Skeletal muscle satellite cell (primary cell): ENCODE data around the gene SRSF7.
"Not testable (repeated sequence)": the region's sequence is repeated elsewhere in the genome, so short reads cannot be mapped to it uniquely, and the experiment has no call there.

Source experiments
- H3K27me3 ChIP-seq: 2 replicates; pipeline ENCODE4 v1.7.0; 2013; ENCODE audit warnings: low read length; ENCODE audit not compliant: control insufficient read depth, insufficient read depth
- H3K36me3 ChIP-seq: 2 replicates; pipeline ENCODE4 v1.7.0; 2013; ENCODE audit warnings: mild to moderate bottlenecking, control low read depth, low read length; ENCODE audit not compliant: insufficient read depth
- H3K4me1 ChIP-seq: 2 replicates; pipeline ENCODE4 v1.7.0; 2013; ENCODE audit warnings: low read length; ENCODE audit not compliant: control insufficient read depth, insufficient read depth
- H3K4me2 ChIP-seq: 2 replicates; pipeline ENCODE4 v1.7.0; 2013; ENCODE audit warnings: mild to moderate bottlenecking, low read length
- H3K4me3 ChIP-seq: 2 replicates; pipeline ENCODE4 v1.7.0; 2013; ENCODE audit warnings: low read length
- H3K9ac ChIP-seq: 2 replicates; pipeline ENCODE4 v1.7.0; 2013; ENCODE audit warnings: mild to moderate bottlenecking, low read depth, low read length, moderate library complexity
- H3K9me3 ChIP-seq: replicated peaks from 2 replicates; pipeline ENCODE4 v1.7.0; 2013; ENCODE audit warnings: mild to moderate bottlenecking, control low read depth, low read length

Gene SRSF7

DNA sequence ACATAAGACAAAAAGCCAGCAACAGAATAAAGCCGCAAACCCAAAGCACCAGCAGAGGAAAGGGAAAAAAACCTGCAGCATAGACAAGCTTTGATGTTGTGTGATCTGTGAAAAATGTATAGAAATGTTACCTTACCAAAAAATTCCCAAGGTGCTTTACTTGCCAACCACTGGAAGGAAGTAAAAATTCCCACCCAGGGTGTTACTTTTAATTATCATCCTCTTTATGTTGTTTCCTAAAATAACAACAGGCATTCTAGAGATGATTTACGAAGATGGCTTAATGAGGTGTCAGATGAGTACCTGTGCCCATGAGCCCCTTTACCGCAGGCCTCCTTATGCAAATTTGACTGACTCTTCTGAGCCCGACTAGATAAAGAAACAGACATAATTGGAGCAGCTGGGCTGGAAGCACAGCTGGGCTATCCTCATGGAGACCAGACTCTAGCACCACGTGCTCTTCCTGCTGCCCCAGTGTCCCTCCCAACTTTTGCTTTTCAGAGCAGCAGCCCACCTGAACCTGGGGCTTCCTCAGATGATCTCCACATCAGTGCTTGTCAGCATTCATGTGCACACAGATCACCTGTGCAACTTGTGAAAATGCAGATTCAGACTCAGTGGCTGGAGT, 41.5 kb downstream of the SRSF7 start:
- Histone ChIP-seq H3K4me2 (no peak overlapping the region), H3K9me3 (no peaks in the 10 kb centered on the region), H3K9ac (no peak overlapping the region), H3K27me3 (no peaks in the 10 kb centered on the region), H3K4me1 (no peaks in the 10 kb centered on the region), H3K4me3 (no peak overlapping the region), H3K36me3 (no peaks in the 10 kb centered on the region)

DNA sequence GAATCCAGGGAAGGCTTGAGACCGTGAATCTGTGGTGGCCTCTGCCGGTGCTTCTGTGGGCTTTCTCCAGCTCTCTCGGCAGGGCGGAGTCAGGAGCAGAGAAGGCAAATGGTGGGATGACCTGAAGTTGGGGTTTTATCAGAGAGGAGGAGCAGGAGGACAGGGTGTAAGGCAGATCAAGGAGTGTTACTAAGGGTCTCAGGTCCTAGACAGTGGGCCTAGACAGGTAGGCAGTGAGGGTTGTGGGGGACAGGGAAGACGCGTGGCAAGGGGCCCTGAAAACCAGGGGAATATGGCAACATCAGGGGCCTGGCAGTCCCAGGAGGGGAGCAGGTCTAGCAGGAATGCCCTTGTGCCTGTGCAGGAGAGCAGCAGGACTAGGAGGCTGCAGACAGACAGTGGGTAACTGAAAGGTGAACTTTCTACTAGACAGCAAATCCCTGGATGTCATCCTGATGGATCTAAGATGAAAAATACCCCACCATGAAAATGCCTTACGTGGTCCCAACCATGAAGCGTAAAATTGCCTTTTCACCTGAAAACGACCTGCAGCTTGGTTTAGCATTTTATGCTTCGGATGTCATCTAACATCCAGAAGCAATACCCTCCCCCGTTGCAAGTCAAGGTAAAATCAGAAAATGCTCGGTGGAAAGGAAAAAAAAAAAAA, 42.1 kb downstream of the SRSF7 start:
- Histone ChIP-seq H3K4me2 (no peak overlapping the region), H3K27me3 (no peaks in the 10 kb centered on the region), H3K9ac (no peak overlapping the region), H3K4me1 (no peaks in the 10 kb centered on the region), H3K9me3 (no peaks in the 10 kb centered on the region), H3K4me3 (no peak overlapping the region), H3K36me3 (no peaks in the 10 kb centered on the region)

DNA sequence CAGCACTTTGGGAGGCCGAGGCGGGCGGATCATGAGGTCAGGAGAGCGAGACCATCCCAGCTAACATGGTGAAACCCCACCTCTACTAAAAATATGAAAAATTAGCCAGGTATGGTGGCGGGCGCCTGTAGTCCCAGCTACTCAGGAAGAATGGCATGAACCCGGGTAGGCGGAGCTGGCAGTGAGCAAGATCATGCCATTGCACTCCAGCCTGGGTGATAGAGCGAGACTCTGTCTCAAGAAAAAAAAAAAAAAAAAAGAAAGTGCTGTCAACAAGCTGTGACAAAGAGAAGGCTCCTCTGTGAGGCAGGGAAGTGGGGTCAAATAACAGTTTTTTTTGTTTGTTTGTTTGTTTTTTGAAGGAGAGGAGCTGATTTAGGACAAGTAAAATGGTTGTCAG, 42.7 kb downstream of the SRSF7 start:
- not testable (repeated sequence) for H3K9ac ChIP-seq, H3K4me3 ChIP-seq, H3K36me3 ChIP-seq, H3K4me1 ChIP-seq, H3K4me2 ChIP-seq, H3K9me3 ChIP-seq, H3K27me3 ChIP-seq

DNA sequence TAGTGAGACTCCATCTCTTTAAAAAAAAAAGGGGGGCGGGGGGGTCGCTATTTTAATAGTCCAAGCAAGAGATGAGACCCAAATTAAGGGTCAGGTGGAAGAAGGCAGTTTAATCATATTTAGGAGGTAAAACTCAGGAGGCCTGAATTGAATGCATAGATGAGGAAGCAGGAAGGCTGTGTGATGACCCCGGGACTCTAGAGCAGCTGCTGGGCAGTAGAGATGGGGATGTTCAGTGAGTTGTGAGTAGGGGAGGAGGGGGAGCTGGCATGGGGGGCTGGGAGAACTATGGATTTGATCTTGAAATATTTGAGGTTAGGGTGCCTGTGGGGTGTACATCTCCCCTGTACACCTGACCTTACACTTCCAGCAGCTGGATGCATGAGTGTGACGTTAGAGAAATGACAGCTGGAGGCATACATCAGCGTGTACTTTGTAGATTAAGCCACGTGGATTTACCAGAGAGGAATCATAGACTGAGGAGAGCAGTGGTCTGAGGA, 44.3 kb downstream of the SRSF7 start:
- Histone ChIP-seq H3K9ac (no peak overlapping the region), H3K4me3 (no peak overlapping the region)

DNA sequence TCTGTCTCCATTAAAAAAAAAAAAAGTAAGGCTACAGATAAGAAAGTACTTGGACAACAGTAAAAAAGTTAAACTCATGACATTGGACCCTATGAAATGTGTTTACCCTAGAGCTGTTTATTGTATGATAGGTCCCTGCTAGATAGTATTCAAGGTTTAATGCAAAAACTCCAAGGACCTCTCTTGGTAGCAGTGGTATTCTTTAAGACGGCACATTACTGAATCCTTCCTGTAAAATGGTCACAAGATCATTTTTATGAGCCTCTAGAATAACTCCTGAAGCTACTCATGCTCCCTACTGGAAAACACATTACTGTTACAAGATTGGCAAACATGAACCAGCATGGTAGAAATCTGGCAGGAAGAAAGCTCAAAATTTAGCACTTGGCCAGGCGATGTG, 46.5 kb downstream of the SRSF7 start:
- Histone ChIP-seq H3K4me1 (peaks cover 9% of the 10 kb centered on the region), H3K36me3 (no peaks in the 10 kb centered on the region), H3K27me3 (no peaks in the 10 kb centered on the region), H3K9ac (no peak overlapping the region), H3K4me2 (no peak overlapping the region), H3K4me3 (no peak overlapping the region), H3K9me3 (no peaks in the 10 kb centered on the region)

More for the DNA sequence above, 44.3 kb downstream of the SRSF7 start:
- no peaks in the 10 kb centered on the region for H3K36me3 ChIP-seq
- no peak overlapping the region for H3K4me2 ChIP-seq
- no peaks in the 10 kb centered on the region for H3K27me3 ChIP-seq
- H3K9me3 ChIP-seq: no peaks in the 10 kb centered on the region
- peaks cover 8% of the 10 kb centered on the region for H3K4me1 ChIP-seq

DNA sequence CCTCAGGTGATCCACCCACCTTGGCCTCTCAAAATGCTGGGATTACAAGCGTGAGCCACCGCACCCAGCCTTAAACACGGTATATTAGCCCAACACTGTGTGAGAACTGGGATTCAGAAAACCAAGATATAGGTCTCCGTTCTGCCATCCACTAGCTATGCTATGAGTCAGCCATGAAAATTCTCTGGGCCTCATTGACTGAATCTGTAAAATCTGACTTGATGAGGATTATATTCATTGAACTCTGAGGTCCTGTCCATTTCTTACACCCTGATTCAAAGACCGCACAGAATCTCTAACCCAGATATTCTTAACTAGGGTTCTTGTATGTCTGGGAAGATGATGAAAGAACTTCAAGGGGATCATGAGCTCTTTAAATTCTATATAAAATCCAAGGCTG, 47.8 kb downstream of the SRSF7 start:
- not testable (repeated sequence) for H3K9ac ChIP-seq, H3K27me3 ChIP-seq, H3K4me3 ChIP-seq, H3K4me2 ChIP-seq, H3K36me3 ChIP-seq, H3K4me1 ChIP-seq, H3K9me3 ChIP-seq

DNA sequence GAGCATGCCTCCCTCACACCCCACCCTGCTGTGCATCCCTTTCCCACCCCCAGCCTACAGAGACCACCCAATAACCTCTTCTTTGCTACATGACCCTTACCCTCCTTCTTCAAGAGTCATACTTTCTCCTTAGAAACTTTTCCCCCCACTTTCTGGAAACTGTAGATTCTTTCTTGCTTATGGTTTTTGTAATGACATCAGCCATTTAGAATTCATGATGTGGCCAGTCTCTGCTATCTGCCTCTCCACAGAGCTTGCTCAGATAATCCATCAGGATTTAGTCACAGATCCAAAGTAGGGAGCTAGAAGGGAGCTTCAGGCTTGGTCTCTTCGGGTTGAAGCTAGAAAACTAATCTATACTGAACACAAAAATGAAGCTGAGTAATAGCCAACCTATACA, 48.7 kb downstream of the SRSF7 start:
- Histone ChIP-seq H3K27me3 (no peaks in the 10 kb centered on the region), H3K4me2 (peak overlapping the region; percentile 46), H3K36me3 (no peaks in the 10 kb centered on the region), H3K9ac (no peak overlapping the region), H3K4me3 (no peak overlapping the region), H3K9me3 (no peaks in the 10 kb centered on the region), H3K4me1 (peaks cover 9% of the 10 kb centered on the region)

DNA sequence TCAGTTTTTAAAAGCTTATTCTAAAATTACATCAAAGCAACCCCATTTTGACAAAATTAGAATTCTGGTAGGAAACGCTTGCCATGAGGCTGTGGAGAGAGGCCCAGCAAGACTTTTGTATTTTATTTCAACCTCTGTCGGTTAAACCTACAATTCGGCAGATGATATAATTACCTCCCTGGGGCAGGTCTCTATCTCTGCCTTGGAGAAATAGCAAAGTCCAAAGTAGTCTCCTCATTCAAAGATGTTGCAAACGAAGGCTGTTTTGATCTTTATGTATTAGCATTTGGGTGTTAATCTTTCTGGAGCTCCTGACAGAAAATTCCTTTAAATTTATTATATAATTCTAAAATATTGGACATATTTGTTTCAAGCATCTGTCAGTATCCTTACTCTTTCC, 49.6 kb downstream of the SRSF7 start:
- H3K27me3 ChIP-seq: no peaks in the 10 kb centered on the region
- H3K4me1 ChIP-seq: peaks cover 9% of the 10 kb centered on the region
- no peak overlapping the region for H3K4me3 ChIP-seq
- no peaks in the 10 kb centered on the region for H3K36me3 ChIP-seq
- no peak overlapping the region for H3K4me2 ChIP-seq
- no peaks in the 10 kb centered on the region for H3K9me3 ChIP-seq
- no peak overlapping the region for H3K9ac ChIP-seq

DNA sequence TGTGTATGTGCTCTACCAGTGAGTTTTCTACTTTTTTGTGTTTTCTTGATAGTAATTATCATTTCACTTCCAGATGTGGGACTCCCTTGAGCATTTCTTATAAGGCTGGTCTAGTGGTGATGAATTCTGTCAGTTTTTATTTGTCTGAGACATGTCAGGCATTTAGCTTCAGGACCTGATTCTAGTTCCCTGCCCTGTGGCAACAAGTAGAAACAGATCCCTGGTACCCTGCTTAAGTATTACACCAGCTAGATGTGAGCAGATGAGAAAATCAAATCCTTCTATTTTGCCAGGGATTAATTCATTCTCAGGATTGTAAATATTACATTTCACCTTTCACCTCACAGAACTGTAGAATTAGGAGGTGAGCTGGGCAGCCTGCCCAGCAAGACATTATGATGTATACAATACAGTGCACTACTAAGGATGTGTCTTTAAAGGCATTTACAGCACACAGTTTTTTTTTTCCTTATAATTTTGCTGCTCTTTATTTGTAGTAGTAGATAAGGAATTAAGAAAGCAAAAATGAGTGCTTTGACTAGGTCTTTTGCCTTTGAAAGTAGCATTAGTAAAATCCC, 50.2 kb downstream of the SRSF7 start:
- Histone ChIP-seq H3K9ac (no peak overlapping the region), H3K36me3 (no peaks in the 10 kb centered on the region), H3K9me3 (no peaks in the 10 kb centered on the region), H3K27me3 (no peaks in the 10 kb centered on the region), H3K4me1 (peaks cover 9% of the 10 kb centered on the region), H3K4me3 (no peak overlapping the region), H3K4me2 (no peak overlapping the region)

DNA sequence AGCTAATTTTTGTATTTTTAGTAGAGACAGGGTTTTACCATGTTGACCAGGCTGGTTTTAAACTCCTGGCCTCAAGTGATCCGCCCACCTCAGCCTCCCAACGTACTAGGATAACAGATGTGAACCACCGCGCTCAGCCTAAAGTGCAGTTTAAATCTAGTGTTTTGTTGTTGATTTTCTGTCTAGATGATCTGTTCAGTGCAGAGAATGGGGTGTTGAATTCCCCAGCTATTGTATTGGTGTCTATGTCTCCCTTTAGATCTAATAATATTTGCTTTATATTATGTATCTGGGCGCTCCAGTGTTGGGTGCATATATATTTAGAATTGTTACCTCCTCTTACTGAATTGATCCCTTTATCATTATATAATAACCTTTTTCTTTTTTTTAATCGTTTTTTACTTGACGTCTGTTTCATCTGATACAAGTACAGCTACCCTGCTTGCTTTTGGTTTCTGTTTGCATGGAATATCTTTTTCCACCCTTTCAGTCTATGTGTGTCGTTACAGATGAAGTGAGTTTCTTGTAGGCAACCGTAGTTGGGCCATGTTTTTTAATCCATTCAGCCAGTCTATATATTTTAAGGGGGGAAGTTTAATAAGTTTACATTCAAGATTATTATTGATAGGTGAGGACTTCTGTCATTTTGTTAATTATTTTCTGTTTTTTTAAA, 50.9 kb downstream of the SRSF7 start:
- H3K27me3 ChIP-seq: no peaks in the 10 kb centered on the region
- no peaks in the 10 kb centered on the region for H3K9me3 ChIP-seq
- no peak overlapping the region for H3K4me3 ChIP-seq
- no peak overlapping the region for H3K9ac ChIP-seq
- H3K4me2 ChIP-seq: no peak overlapping the region
- peaks cover 9% of the 10 kb centered on the region for H3K4me1 ChIP-seq
- H3K36me3 ChIP-seq: no peaks in the 10 kb centered on the region

DNA sequence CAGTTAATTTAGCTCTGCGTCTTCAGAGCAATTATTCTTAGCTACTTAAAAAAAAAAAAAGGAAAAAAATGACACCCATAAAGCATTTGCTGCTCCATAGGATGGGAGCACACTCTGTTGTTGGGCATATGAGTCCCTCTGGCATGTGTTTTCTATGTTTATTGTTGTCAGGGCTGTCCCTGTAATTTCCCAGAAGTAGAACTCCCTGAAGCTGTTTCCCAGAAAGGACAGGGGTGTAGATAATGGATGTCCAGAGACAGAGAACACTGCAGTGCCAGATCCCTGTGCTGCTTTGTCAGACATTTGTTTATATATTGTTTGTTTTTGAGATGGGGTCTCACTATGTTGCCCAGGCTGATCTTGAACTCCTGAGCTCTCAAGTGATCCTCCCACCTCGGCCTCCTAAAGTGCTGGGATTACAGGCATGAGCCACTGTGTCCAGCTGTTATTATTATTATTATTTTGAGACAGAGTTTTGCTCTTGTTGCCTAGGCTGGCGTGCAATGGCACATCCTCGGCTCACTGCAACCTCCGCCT, 52.6 kb downstream of the SRSF7 start:
- H3K27me3 ChIP-seq: no peaks in the 10 kb centered on the region
- H3K36me3 ChIP-seq: no peaks in the 10 kb centered on the region
- H3K4me1 ChIP-seq: peaks cover 9% of the 10 kb centered on the region
- H3K9ac ChIP-seq: no peak overlapping the region
- H3K9me3 ChIP-seq: no peaks in the 10 kb centered on the region
- no peak overlapping the region for H3K4me2 ChIP-seq
- no peak overlapping the region for H3K4me3 ChIP-seq
